NT2/D1 (cell line): ENCODE results near the gene GADD45GIP1.

Experiments
- SUZ12 ChIP-seq: IDR thresholded peaks from 2 replicates; pipeline ENCODE4 v1.6.1; 2011; ENCODE audit not compliant: insufficient read length, insufficient read depth; ENCODE audit errors: extremely low read depth
- YY1 ChIP-seq: IDR thresholded peaks from 2 replicates; pipeline ENCODE4 v1.6.1; 2011; ENCODE audit not compliant: insufficient read length, insufficient read depth
- ZNF274 ChIP-seq: IDR thresholded peaks from 2 replicates; pipeline ENCODE4 v1.6.1; 2011; ENCODE audit warnings: mild to moderate bottlenecking, low read depth, low read length

DNA sequence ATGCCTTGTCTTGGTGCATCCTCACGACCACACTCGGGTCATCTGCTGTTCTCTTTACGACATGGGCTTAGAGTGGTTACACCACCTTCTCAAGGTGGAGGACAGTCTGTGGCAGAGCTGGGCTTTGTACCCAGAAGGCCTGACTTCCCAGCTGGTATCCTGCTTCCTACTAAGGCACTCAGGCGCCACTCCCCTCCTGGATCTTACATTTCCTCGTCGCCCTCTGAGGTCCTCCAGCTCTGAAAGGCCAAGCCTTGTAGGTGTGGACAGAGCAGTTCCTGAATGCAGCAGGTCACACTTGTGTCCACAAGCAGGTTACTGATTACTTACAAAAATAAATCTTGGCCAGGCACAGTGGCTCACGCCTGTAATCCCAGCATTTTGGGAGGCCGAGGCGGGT lies 49.9 kb downstream of the GADD45GIP1 start:
- TF ChIP-seq ZNF274: no peak
- TF ChIP-seq YY1: no peak
- TF ChIP-seq SUZ12: no peak
